Measurements from ENCODE around the gene ICE2.

GRCh38 chr15:60407415-60407805 is 71.5 kb downstream of the ICE2 start:
- TF ChIP-seq CTCF (IDR thresholded peaks at IDR 0.05) (no peak), POLR2A (IDR thresholded peaks at IDR 0.05) (no peak)

All from uterus (tissue), 2 donors.